Effector memory CD8-positive, alpha-beta T cell (primary cell): ENCODE data around the gene MACROD2.
"Not testable (repeated sequence)": the region's sequence is repeated elsewhere in the genome, so short reads cannot be mapped to it uniquely, and the experiment has no call there.

Source experiments
- ATAC-seq: fragments of 150-1000 bp; cut with Tn5 transposase; replicated peaks from 2 replicates; pipeline ENCODE4 v1.10.0; 2021; ENCODE audit warnings: mild to moderate bottlenecking, moderate library complexity
- DNase-seq, 3 experiments: peaks; one replicate each; pipeline ENCODE4 v3.0.0; 2021
- H3K27ac Mint-ChIP-seq, 2 donors: one replicate each; pipeline ENCODE4 v1.8.0; 2022; ENCODE audit warnings: mild to moderate bottlenecking in 2 of 2, mixed read lengths in 2 of 2, moderate library complexity in 2 of 2
- H3K27me3 Mint-ChIP-seq, 2 donors: one replicate each; pipeline ENCODE4 v1.8.0; 2022; ENCODE audit warnings: mixed read lengths in 2 of 2
- H3K36me3 Mint-ChIP-seq: one replicate; pipeline ENCODE4 v1.8.0; 2022; ENCODE audit warnings: mild to moderate bottlenecking, moderate library complexity, mixed read lengths; ENCODE audit not compliant: insufficient read depth
- H3K4me1 Mint-ChIP-seq, 2 donors: one replicate each; pipeline ENCODE4 v1.8.0; 2022; ENCODE audit warnings: low read depth in 2 of 2, mixed read lengths in 2 of 2
- H3K4me3 Mint-ChIP-seq, 2 donors: one replicate each; pipeline ENCODE4 v1.8.0; 2022; ENCODE audit warnings: mild to moderate bottlenecking in 2 of 2, mixed read lengths in 2 of 2, moderate library complexity in 2 of 2
- H3K9me3 Mint-ChIP-seq, 2 donors: one replicate each; pipeline ENCODE4 v1.8.0; 2022; ENCODE audit warnings: mixed read lengths in 2 of 2

Gene MACROD2

DNA sequence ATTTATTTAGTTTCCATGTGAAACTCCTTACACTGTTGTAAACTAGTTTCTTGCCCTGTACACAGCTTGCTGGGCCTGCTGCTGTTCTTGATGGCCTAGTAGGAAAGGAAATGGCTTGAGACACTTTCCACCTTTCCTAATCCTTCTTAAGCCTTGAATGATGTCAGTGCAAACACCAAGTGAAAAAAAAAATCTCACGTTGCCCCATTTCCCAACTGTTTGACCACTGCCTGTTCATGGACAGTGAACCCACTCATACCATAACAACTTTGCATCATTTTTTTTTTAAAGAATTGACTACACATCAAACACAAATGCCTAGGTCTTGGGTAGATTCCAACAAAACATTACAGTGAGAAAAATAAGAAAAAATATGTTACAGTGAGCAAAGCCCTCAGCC lies 995.7 kb downstream of the MACROD2 start:
- Mint-ChIP-seq H3K36me3 (no peaks in the 10 kb centered on the region), H3K27ac (no peak overlapping the region), H3K27me3 (no peaks in the 10 kb centered on the region), H3K4me3 (no peak overlapping the region), H3K4me1 (no peaks in the 10 kb centered on the region), H3K9me3 (peaks cover 0 to 5% of the 10 kb centered on the region in 2 donors)
- no peak for ATAC-seq
- DNase-seq = no peak

GRCh38 chr20:14992153-14992552 lies 996.8 kb downstream of the MACROD2 start:
- Mint-ChIP-seq H3K4me3 (no peak overlapping the region), H3K27ac (no peak overlapping the region), H3K4me1 (no peaks in the 10 kb centered on the region), H3K9me3 (peaks cover 0 to 5% of the 10 kb centered on the region in 2 donors), H3K27me3 (no peaks in the 10 kb centered on the region), H3K36me3 (no peaks in the 10 kb centered on the region)
- DNase-seq = no peak
- ATAC-seq = no peak

GRCh38 chr20:14992961-14993360 lies 997.6 kb downstream of the MACROD2 start:
- no peak overlapping the region for H3K4me3 Mint-ChIP-seq
- H3K9me3 Mint-ChIP-seq = peaks cover 6 to 7% of the 10 kb centered on the region in 2 donors
- DNase-seq (no peak), ATAC-seq (no peak)
- no peaks in the 10 kb centered on the region for H3K4me1 Mint-ChIP-seq
- no peak overlapping the region for H3K27ac Mint-ChIP-seq
- H3K36me3 Mint-ChIP-seq = no peaks in the 10 kb centered on the region
- H3K27me3 Mint-ChIP-seq = no peaks in the 10 kb centered on the region

DNA sequence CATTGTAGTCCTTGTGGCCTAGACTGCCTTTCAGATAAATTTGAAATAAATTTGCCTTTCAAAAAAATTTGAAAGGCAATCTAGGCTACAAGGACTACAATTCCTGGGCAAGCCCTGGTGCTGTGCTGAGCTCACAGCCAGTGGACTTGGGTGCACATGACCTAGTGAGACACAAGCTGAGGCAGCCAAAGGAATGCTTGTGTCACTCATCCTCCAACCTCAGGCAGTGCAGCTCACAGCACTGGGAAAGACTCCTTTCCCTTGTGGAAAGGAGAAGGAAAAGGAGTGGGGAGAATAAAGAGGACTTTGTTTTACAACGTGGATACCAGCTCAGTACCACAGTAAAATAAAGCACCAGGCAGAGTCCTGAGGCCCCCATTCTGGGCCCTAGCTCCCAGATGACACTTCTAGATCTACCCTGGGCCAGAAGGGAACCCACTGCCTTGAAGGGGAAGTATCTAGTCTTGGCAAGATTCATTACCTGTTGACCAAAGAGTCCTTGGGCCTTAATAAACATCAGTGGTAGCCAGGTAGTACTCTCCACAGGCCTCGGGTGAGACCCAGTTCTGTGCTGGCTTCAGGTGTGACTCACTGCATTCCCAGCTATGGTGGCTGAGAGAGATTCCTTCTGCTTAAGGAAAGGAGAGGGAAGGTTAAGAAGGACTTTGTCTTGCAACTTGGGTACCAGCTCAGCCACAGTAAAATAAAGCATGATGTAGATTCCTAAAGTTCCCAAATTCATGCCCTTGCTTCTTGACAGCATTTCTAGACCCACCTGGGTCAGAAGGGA lies 1001.8 kb downstream of the MACROD2 start:
- Mint-ChIP-seq H3K4me3 (no peak overlapping the region), H3K27me3 (no peaks in the 10 kb centered on the region), H3K4me1 (no peaks in the 10 kb centered on the region), H3K36me3 (peaks cover 2% of the 10 kb centered on the region), H3K9me3 (peaks cover 9 to 15% of the 10 kb centered on the region in 2 donors), H3K27ac (no peak overlapping the region)
- ATAC-seq = no peak
- no peak for DNase-seq

- no peaks in the 10 kb centered on the region for H3K4me1 Mint-ChIP-seq
- no peaks in the 10 kb centered on the region for H3K27me3 Mint-ChIP-seq
- no peak for DNase-seq
- H3K36me3 Mint-ChIP-seq = peaks cover 2% of the 10 kb centered on the region
- no peak overlapping the region for H3K27ac Mint-ChIP-seq
- no peak for ATAC-seq
- no peak overlapping the region for H3K4me3 Mint-ChIP-seq
- peaks cover 9 to 15% of the 10 kb centered on the region in 2 donors for H3K9me3 Mint-ChIP-seq
Measured at GRCh38 chr20:14997791-14998190, 1002.5 kb downstream of the MACROD2 start.

- no peaks in the 10 kb centered on the region for H3K27me3 Mint-ChIP-seq
- ATAC-seq = no peak
- DNase-seq = no peak
- H3K4me1 Mint-ChIP-seq = no peaks in the 10 kb centered on the region
- no peak overlapping the region for H3K4me3 Mint-ChIP-seq
- no peak overlapping the region for H3K27ac Mint-ChIP-seq
- peaks cover 0 to 4% of the 10 kb centered on the region in 2 donors for H3K9me3 Mint-ChIP-seq
- no peaks in the 10 kb centered on the region for H3K36me3 Mint-ChIP-seq
Measured at GRCh38 chr20:15005300-15005986, 1010.1 kb downstream of the MACROD2 start.

GRCh38 chr20:15011631-15012030 lies 1016.3 kb downstream of the MACROD2 start:
- no peak overlapping the region for H3K4me3 Mint-ChIP-seq
- ATAC-seq (no peak), DNase-seq (no peak)
- H3K36me3 Mint-ChIP-seq = no peaks in the 10 kb centered on the region
- H3K27me3 Mint-ChIP-seq = no peaks in the 10 kb centered on the region
- no peaks in the 10 kb centered on the region for H3K4me1 Mint-ChIP-seq
- peaks cover 0 to 3% of the 10 kb centered on the region in 2 donors for H3K9me3 Mint-ChIP-seq
- no peak overlapping the region for H3K27ac Mint-ChIP-seq

GRCh38 chr20:15012566-15012965 lies 1017.2 kb downstream of the MACROD2 start:
- DNase-seq (no peak), ATAC-seq (no peak)
- no peak overlapping the region for H3K4me3 Mint-ChIP-seq
- no peaks in the 10 kb centered on the region for H3K4me1 Mint-ChIP-seq
- H3K36me3 Mint-ChIP-seq = no peaks in the 10 kb centered on the region
- H3K27me3 Mint-ChIP-seq = no peaks in the 10 kb centered on the region
- H3K27ac Mint-ChIP-seq = peak overlapping the region in 1 of 2 donors; percentile 44
- H3K9me3 Mint-ChIP-seq = peaks cover 0 to 3% of the 10 kb centered on the region in 2 donors

DNA sequence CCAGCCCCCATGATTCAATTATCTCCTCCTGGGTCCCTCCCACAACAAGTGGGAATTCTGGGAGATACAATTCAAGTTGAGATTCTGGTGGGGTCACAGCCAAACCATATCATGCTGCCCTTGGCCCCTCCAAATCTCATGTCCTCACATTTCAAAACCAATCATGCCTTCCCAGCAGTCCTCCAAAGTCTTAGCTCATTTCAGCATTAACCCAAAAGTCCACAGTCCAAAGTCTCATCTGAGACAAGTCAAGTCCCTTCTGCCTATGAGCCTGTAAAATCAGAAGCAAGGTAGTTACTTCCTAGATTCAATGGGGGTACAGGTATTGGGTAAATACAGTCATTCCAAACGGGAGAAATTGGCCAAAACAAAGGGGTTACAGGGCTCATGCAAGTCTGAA lies 1021.6 kb downstream of the MACROD2 start:
- H3K36me3 Mint-ChIP-seq, ATAC-seq, H3K4me1 Mint-ChIP-seq, H3K4me3 Mint-ChIP-seq, H3K27ac Mint-ChIP-seq, H3K27me3 Mint-ChIP-seq, H3K9me3 Mint-ChIP-seq, DNase-seq: not testable (repeated sequence)

DNA sequence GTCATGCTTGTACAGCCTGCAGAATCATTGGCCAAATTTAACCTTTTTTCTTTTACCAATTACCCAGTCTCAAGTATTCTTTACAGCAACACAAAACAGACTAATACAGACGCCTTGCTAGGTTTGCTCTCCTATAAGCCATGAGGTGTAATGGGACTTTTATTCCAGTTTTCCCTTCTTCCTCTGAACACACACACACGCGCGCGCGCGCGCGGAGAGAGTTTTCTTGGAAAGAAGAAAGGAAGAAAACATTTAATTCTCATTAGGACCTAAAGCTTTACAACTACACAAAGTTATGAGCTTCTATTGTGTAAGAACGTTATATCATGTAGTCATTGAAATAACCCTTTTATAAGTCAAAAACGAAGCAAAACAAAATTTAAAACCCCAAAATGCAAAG lies 1023.6 kb downstream of the MACROD2 start:
- no peaks in the 10 kb centered on the region for H3K4me1 Mint-ChIP-seq
- H3K27me3 Mint-ChIP-seq = no peaks in the 10 kb centered on the region
- DNase-seq = no peak
- no peak overlapping the region for H3K27ac Mint-ChIP-seq
- H3K36me3 Mint-ChIP-seq = no peaks in the 10 kb centered on the region
- H3K4me3 Mint-ChIP-seq = no peak overlapping the region
- ATAC-seq = no peak
- H3K9me3 Mint-ChIP-seq = peaks cover 0 to 7% of the 10 kb centered on the region in 2 donors

GRCh38 chr20:15020845-15021244 lies 1025.5 kb downstream of the MACROD2 start:
- H3K27ac Mint-ChIP-seq = no peak overlapping the region
- no peak overlapping the region for H3K4me3 Mint-ChIP-seq
- no peak for ATAC-seq
- no peaks in the 10 kb centered on the region for H3K4me1 Mint-ChIP-seq
- no peak for DNase-seq
- no peaks in the 10 kb centered on the region for H3K36me3 Mint-ChIP-seq
- H3K9me3 Mint-ChIP-seq = peaks cover 0 to 6% of the 10 kb centered on the region in 2 donors
- H3K27me3 Mint-ChIP-seq = no peaks in the 10 kb centered on the region

GRCh38 chr20:15022921-15023320 lies 1027.6 kb downstream of the MACROD2 start:
- Mint-ChIP-seq H3K4me1 (no peaks in the 10 kb centered on the region), H3K27me3 (no peaks in the 10 kb centered on the region), H3K27ac (no peak overlapping the region), H3K36me3 (no peaks in the 10 kb centered on the region), H3K9me3 (peaks cover 0 to 4% of the 10 kb centered on the region in 2 donors), H3K4me3 (no peak overlapping the region)
- ATAC-seq = no peak
- DNase-seq = no peak

DNA sequence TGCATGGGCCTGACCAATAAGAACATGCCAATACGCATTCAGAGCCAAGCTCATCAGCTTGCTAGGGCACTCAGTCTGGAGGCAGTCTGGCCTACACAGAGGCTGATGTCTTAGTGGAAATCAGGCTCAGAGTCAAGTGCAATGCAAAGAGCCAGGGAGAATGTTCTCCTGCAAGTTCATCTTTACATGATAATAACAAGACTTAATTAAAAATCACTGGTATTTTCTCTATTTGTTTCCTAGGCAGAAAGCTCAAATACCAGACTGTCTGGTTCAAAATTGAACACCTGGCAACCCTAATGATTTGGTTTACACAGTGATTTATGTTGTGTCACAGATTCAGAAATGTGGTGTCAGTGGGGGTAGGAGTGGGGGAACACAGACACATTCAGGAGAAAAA lies 1031.4 kb downstream of the MACROD2 start:
- ATAC-seq (no peak), DNase-seq (no peak)
- no peak overlapping the region for H3K27ac Mint-ChIP-seq
- H3K4me3 Mint-ChIP-seq = no peak overlapping the region
- H3K27me3 Mint-ChIP-seq = no peaks in the 10 kb centered on the region
- peaks cover 8 to 11% of the 10 kb centered on the region in 2 donors for H3K9me3 Mint-ChIP-seq
- H3K4me1 Mint-ChIP-seq = no peaks in the 10 kb centered on the region
- H3K36me3 Mint-ChIP-seq = no peaks in the 10 kb centered on the region

DNA sequence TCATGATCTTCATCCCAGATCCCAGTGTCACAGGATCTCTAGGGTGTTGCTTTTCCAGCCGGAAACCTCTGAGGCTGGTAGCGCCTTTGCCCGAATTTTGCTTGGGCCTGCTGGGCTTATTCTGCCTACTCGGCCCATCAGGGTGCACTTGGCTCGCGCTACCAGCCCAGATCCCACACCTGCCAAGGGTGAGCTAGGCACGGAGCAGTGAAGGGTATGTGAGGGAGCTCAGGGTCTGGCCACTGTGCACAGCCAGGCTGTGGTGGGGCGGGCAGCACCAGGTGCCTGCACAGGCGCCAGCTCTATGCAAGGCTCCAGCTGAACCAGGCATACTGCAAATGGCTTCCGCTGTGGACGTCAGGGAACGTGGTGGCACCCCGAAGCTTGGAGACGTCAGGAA lies 1035.5 kb downstream of the MACROD2 start:
- Mint-ChIP-seq H3K27me3 (no peaks in the 10 kb centered on the region), H3K36me3 (peaks cover 4% of the 10 kb centered on the region), H3K9me3 (peaks cover 9 to 13% of the 10 kb centered on the region in 2 donors), H3K4me3 (no peak overlapping the region), H3K4me1 (no peaks in the 10 kb centered on the region), H3K27ac (no peak overlapping the region)
- ATAC-seq = no peak
- no peak for DNase-seq
